ENCODE results near the gene MECR. TPM values are rescaled to one million over a fixed set of nuclear protein-coding genes. Genes with fewer than 3 reads are reported as not detected.

Gene MECR
- total RNA-seq, 4 donors from 2014 or later: 7.4 to 23.4 (median 20.7) TPM

GRCh38 chr1:29145739-29146437 is 84.8 kb downstream of the MECR start:
- intact Hi-C loops (cut with DNase I; ENCODE audit: low total_unique reads): no loop called here
- Histone ChIP-seq H3K27ac (no peak overlapping the region), H3K36me3 (peaks cover 0 to 3% of the 10 kb centered on the region in 2 donors), H3K9me3 (no peaks in the 10 kb centered on the region), H3K4me1 (no peaks in the 10 kb centered on the region), H3K27me3 (no peaks in the 10 kb centered on the region), H3K4me3 (no peak overlapping the region)
- DNase-seq: no peak
- TF ChIP-seq POLR2A (IDR thresholded peaks at IDR 0.05): no peak
- TF ChIP-seq CTCF (IDR thresholded peaks at IDR 0.05): no peak

- no peak for TF ChIP-seq POLR2A (IDR thresholded peaks at IDR 0.05)
- no peak for TF ChIP-seq CTCF (IDR thresholded peaks at IDR 0.05)
- no peaks in the 10 kb centered on the region for H3K27me3 ChIP-seq
- H3K4me3 ChIP-seq: no peak overlapping the region
- intact Hi-C loops (cut with DNase I; ENCODE audit: low total_unique reads): no loop called here
- H3K36me3 ChIP-seq: peaks cover 0 to 3% of the 10 kb centered on the region in 2 donors
- no peaks in the 10 kb centered on the region for H3K4me1 ChIP-seq
- H3K27ac ChIP-seq: no peak overlapping the region
- H3K9me3 ChIP-seq: no peaks in the 10 kb centered on the region
- no peak for DNase-seq
These were observed 86.6 kb downstream of the MECR start for GRCh38 chr1:29144178-29144577.

- Histone ChIP-seq H3K27me3 (no peaks in the 10 kb centered on the region), H3K27ac (no peak overlapping the region), H3K36me3 (no peaks in the 10 kb centered on the region), H3K9me3 (no peaks in the 10 kb centered on the region), H3K4me3 (no peak overlapping the region), H3K4me1 (no peaks in the 10 kb centered on the region)
- DNase-seq: no peak
- TF ChIP-seq POLR2A (IDR thresholded peaks at IDR 0.05): no peak
- no peak for TF ChIP-seq CTCF (IDR thresholded peaks at IDR 0.05)
- intact Hi-C loops (cut with DNase I; ENCODE audit: low total_unique reads): no loop called here
These were observed 88.0 kb downstream of the MECR start for GRCh38 chr1:29142714-29143113.

Small RNA genes within 50 kb of the gene (small RNA-seq; reads per million reads assigned to genes)
- gene RF02271: not detected

Other genes with a start within 250 kb of the MECR start
- gene TMEM200B, start 107.0 kb downstream of the MECR start, total RNA-seq: 10 to 100 TPM; 31.3 to 67.5 (median 41.9) TPM
- gene SRSF4, start 49.0 kb downstream of the MECR start, total RNA-seq: 100 to 1,000 TPM in 1 of 4 donors, 10 to 100 TPM in 3; 60.0 to 129 (median 69.0) TPM
- 10 to 100 TPM in 3 of 4 donors, 1 to 10 TPM in 1; 9.5 to 48.2 (median 33.4) TPM for gene PTPRU, start 5.6 kb upstream of the MECR start, total RNA-seq

All from uterus (tissue), 4 donors.